Osteoblast (primary cell): Measurements from ENCODE around the gene CHCHD2. TPM values are rescaled to one million over a fixed set of nuclear protein-coding genes. Genes with fewer than 3 reads are reported as not detected.
A peak's percentile ranks its signal among the peaks of the same experiment; 100 is the strongest.

Experiments used
- DNase-seq: peaks from one replicate; pipeline ENCODE4 v3.0.0; 2011; ENCODE audit warnings: low spot score, mixed read lengths; ENCODE audit not compliant: insufficient read length; ENCODE audit errors: missing footprints
- H2AFZ ChIP-seq: 2 replicates; pipeline ENCODE4 v1.6.0; 2011; ENCODE audit warnings: mild to moderate bottlenecking, low read length
- H3K27ac ChIP-seq: 2 replicates; pipeline ENCODE4 v1.5.1; 2011; ENCODE audit warnings: mild to moderate bottlenecking, low read depth, low read length, moderate library complexity
- H3K27me3 ChIP-seq: 2 replicates; pipeline ENCODE4 v1.6.0; 2012; ENCODE audit warnings: mild to moderate bottlenecking, control low read depth, inconsistent platforms, low read length, moderate library complexity; ENCODE audit not compliant: insufficient read depth
- H3K36me3 ChIP-seq: 2 replicates; pipeline ENCODE4 v1.5.1; 2011; ENCODE audit warnings: mild to moderate bottlenecking, low read length, control low read depth, moderate library complexity; ENCODE audit not compliant: insufficient read depth
- H3K4me1 ChIP-seq: 2 replicates; pipeline ENCODE4 v1.5.1; 2011; ENCODE audit warnings: mild to moderate bottlenecking, low read length, control low read depth, moderate library complexity; ENCODE audit not compliant: insufficient read depth
- H3K4me2 ChIP-seq: 2 replicates; pipeline ENCODE4 v1.6.0; 2011; ENCODE audit warnings: mild to moderate bottlenecking, low read length; ENCODE audit not compliant: insufficient read depth
- H3K4me3 ChIP-seq: fragments of 200-600 bp; sonication (generic); 3 replicates; pipeline ENCODE4 v1.5.1; 2012; ENCODE audit warnings: mild to moderate bottlenecking, low read length, inconsistent platforms; ENCODE audit not compliant: insufficient read depth
- H3K79me2 ChIP-seq: 2 replicates; pipeline ENCODE4 v1.6.0; 2012; ENCODE audit warnings: mild to moderate bottlenecking, low read length, control low read depth, inconsistent platforms; ENCODE audit not compliant: insufficient read depth
- H3K9me3 ChIP-seq: 2 replicates; pipeline ENCODE4 v1.5.1; 2011; ENCODE audit warnings: low read depth, low read length, control low read depth
- H4K20me1 ChIP-seq: 2 replicates; pipeline ENCODE4 v1.6.0; 2012; ENCODE audit warnings: mild to moderate bottlenecking, low read length, control low read depth; ENCODE audit not compliant: insufficient read depth
- CTCF ChIP-seq: IDR thresholded peaks from 2 replicates; pipeline ENCODE4 v1.5.1; 2011; ENCODE audit warnings: mild to moderate bottlenecking, low read depth, low read length, moderate library complexity; ENCODE audit errors: extremely low read depth
- small RNA-seq: library from RNA; depleted of rRNA; stranded (forward); fragments of <200 nt; gene quantifications from one replicate; pipeline ENCODE3, GENCODE V24; 2012
- total RNA-seq: library from RNA; depleted of rRNA; stranded (reverse); fragments of >200 nt; gene quantifications from 2 replicates; pipeline ENCODE4 v1.2.3, GENCODE V29; 2012

CHCHD2 gene
- total RNA-seq, 1 donor, result 202 TPM

GRCh38 chr7:56053379-56053778, 52.9 kb downstream of the CHCHD2 start:
- H3K9me3 ChIP-seq, result no peaks in the 10 kb centered on the region
- H3K4me3 ChIP-seq, result no peak overlapping the region
- peaks cover 55% of the 10 kb centered on the region for H3K36me3 ChIP-seq
- H3K27me3 ChIP-seq, result no peaks in the 10 kb centered on the region
- no peak overlapping the region for H3K4me2 ChIP-seq
- TF ChIP-seq CTCF, result no peak
- peaks cover 60% of the 10 kb centered on the region for H3K79me2 ChIP-seq
- no peak overlapping the region for H2AFZ ChIP-seq
- H4K20me1 ChIP-seq, result peaks cover 7% of the 10 kb centered on the region
- peak overlapping the region; percentile 80 for H3K27ac ChIP-seq
- DNase-seq, result no peak
- H3K4me1 ChIP-seq, result peaks cover 26% of the 10 kb centered on the region

Small RNA genes within 50 kb of the gene (small RNA-seq; reads per million reads assigned to genes)
- gene SNORA15, result not detected
- gene SNORA22B, result not detected

Other genes starting within 250 kb of the CHCHD2 start
- gene SEPTIN14, start 243.7 kb downstream of the CHCHD2 start, total RNA-seq, result not detected in 2 replicates
- gene ZNF713, start 219.0 kb downstream of the CHCHD2 start, total RNA-seq, result 3.8 and 4.3 TPM in 2 replicates
- gene MRPS17, start 154.6 kb downstream of the CHCHD2 start, total RNA-seq, result 13.0 and 13.4 TPM in 2 replicates
- 51.0 and 56.9 TPM in 2 replicates for gene NIPSNAP2, start 141.9 kb downstream of the CHCHD2 start, total RNA-seq
- 45.4 and 49.9 TPM in 2 replicates for gene PSPH, start 55.0 kb downstream of the CHCHD2 start, total RNA-seq
- 130 and 141 TPM in 2 replicates for gene CCT6A, start 54.7 kb downstream of the CHCHD2 start, total RNA-seq
- gene SUMF2, start 42.2 kb downstream of the CHCHD2 start, total RNA-seq, result 230 and 231 TPM in 2 replicates
- 1.8 and 2.1 TPM in 2 replicates for gene PHKG1, start 13.5 kb downstream of the CHCHD2 start, total RNA-seq
- gene NUPR2, start 9.9 kb upstream of the CHCHD2 start, total RNA-seq, result not detected in 2 replicates